Sigmoid colon (tissue), 7 donors: ENCODE measurements around the gene OGFRL1. TPM values are rescaled to one million over a fixed set of nuclear protein-coding genes. Genes with fewer than 3 reads are reported as not detected.

Experiments used
- DNase-seq: peaks from one replicate; pipeline ENCODE4 v3.0.0-alpha.2; 2019
- H3K27ac ChIP-seq, 4 donors: fragments of 200-600 bp; sonication (generic); one replicate each; pipeline ENCODE4 v1.5.1; 2016 to 2019; ENCODE audit warnings: mild to moderate bottlenecking in 1 of 4
- H3K27me3 ChIP-seq, 3 donors: fragments of 200-600 bp; sonication (generic); one replicate each; pipeline ENCODE4 v1.5.1; 2019; ENCODE audit warnings: mild to moderate bottlenecking in 1 of 3
- H3K36me3 ChIP-seq, 4 donors: fragments of 200-600 bp; sonication (generic); one replicate each; pipeline ENCODE4 v1.5.1; 2016 to 2019
- H3K4me1 ChIP-seq, 4 donors: fragments of 200-600 bp; sonication (generic); one replicate each; pipeline ENCODE4 v1.5.1; 2017 to 2019
- H3K4me3 ChIP-seq, 4 donors: fragments of 200-600 bp; sonication (generic); one replicate each; pipeline ENCODE4 v1.5.1; 2017 to 2019; ENCODE audit warnings: mild to moderate bottlenecking in 2 of 4, moderate library complexity in 1 of 4
- H3K9me3 ChIP-seq, 4 donors: fragments of 200-600 bp in 3 of 4; sonication (generic) in 3 of 4; one replicate each; pipeline versions ENCODE4 v1.5.1 to v1.6.1; 2013 to 2019
- CTCF ChIP-seq, 4 experiments: fragments of 450-650 bp in 3 of 4; fragments of 200-600 bp in 1 of 4; IDR thresholded peaks; one replicate each; pipeline ENCODE4 v1.5.1; 2016 to 2019; ENCODE audit warnings: antibody characterized with exemption in 4 of 4, mild to moderate bottlenecking in 3 of 4, moderate library complexity in 2 of 4
- EP300 ChIP-seq, 4 donors: sonication (generic); formaldehyde crosslinking; IDR thresholded peaks; one replicate each; pipeline ENCODE4 v1.6.1; 2017; ENCODE audit warnings: antibody characterized with exemption in 4 of 4
- POLR2A ChIP-seq, 2 donors: fragments of 450-650 bp; IDR thresholded peaks; one replicate each; pipeline ENCODE4 v1.6.1; 2016; ENCODE audit warnings: antibody characterized with exemption in 2 of 2, mild to moderate bottlenecking in 2 of 2, moderate library complexity in 2 of 2
- POLR2AphosphoS5 ChIP-seq, 4 donors: sonication (generic); formaldehyde crosslinking; IDR thresholded peaks; one replicate each; pipeline ENCODE4 v1.6.1; 2017; ENCODE audit warnings: antibody characterized with exemption in 4 of 4
- WGBS, 2 donors: extraction: QIAGEN DNeasy Blood & Tissue Kit; methylation state at CpG; one replicate each; pipeline ENCODE4 v1.1.7; 2013; 5-methylcytosine and 5-hydroxymethylcytosine counted together
- intact Hi-C: fragments of 100-400 bp; cut with DNase I; formaldehyde crosslinking; loops from one replicate; pipeline ENCODE4 v1.15.1; 2023
- polyA plus RNA-seq, 3 donors: library from polyadenylated mRNA; stranded (reverse); fragments of 200-250 nt; gene quantifications; one replicate each; pipeline ENCODE4 v1.2.3, GENCODE V29; 2013
- total RNA-seq, 4 donors: library from RNA; depleted of rRNA; stranded (reverse); fragments of >200 nt; gene quantifications; one replicate each; pipeline ENCODE4 v1.1.0, GENCODE V29; 2016
- donor health status: healthy with polysubstance abuse.
- donor health status: Bipolar disorder and iron deficiency.
- donor health status: healthy.

The OGFRL1 gene
- 10 to 100 TPM; 23.0 to 58.5 (median 30.6) TPM for total RNA-seq
- 1 to 10 TPM; 3.2 to 6.0 (median 5.4) TPM for polyA plus RNA-seq

GRCh38 chr6:71288228-71289038 is at the start of gene OGFRL1:
Gene OGFRL1, plus strand, starts transcription at chr6:71288811. Its CDS starts 126 bp downstream, at chr6:71288937.
- peaks cover 0 to 28% (median 14%) of the 10 kb centered on the region in 4 donors for H3K4me1 ChIP-seq
- peak within 1 kb of the TSS; percentile 89 to 94 (median 92) for H3K27ac ChIP-seq
- peaks cover 0 to 2% (median 0%) of the 10 kb centered on the region in 4 donors for H3K36me3 ChIP-seq
- 0 to 1% methylated on average over 79 of the region's 79 CpGs for WGBS, 2 donors
- peak; percentile 88 for DNase-seq
- no peaks in the 10 kb centered on the region for H3K27me3 ChIP-seq
- no peaks in the 10 kb centered on the region for H3K9me3 ChIP-seq
- intact Hi-C loops: loop anchor here (5.0 kb wide), 2 partner anchors 134 to 224 kb away; no protein-coding TSS in a partner anchor
- peak; percentile 44 to 79 (median 60) for TF ChIP-seq POLR2AphosphoS5 (IDR thresholded peaks at IDR 0.05)
- TF ChIP-seq POLR2A (IDR thresholded peaks at IDR 0.05): peak; percentile 30 to 46
- no peak for TF ChIP-seq CTCF (IDR thresholded peaks at IDR 0.05)
- no peak for TF ChIP-seq EP300 (IDR thresholded peaks at IDR 0.05)
- peak within 1 kb of the TSS; percentile 65 to 85 (median 80) for H3K4me3 ChIP-seq

GRCh38 chr6:71239694-71240093 is 48.9 kb upstream of the OGFRL1 start:
- 84 to 87% methylated on average over 5 of the region's 5 CpGs for WGBS, 2 donors
- H3K27me3 ChIP-seq: no peaks in the 10 kb centered on the region
- intact Hi-C loops: no loop called here
- TF ChIP-seq CTCF (IDR thresholded peaks at IDR 0.05) (no peak), POLR2AphosphoS5 (IDR thresholded peaks at IDR 0.05) (no peak), POLR2A (IDR thresholded peaks at IDR 0.05) (no peak), EP300 (IDR thresholded peaks at IDR 0.05) (no peak)
- H3K27ac ChIP-seq: no peak overlapping the region
- H3K4me1 ChIP-seq: no peaks in the 10 kb centered on the region
- no peaks in the 10 kb centered on the region for H3K9me3 ChIP-seq
- DNase-seq: no peak
- H3K4me3 ChIP-seq: no peak overlapping the region
- H3K36me3 ChIP-seq: no peaks in the 10 kb centered on the region

- no peak overlapping the region for H3K4me3 ChIP-seq
- 81 to 94% methylated on average over 31 of the region's 31 CpGs for WGBS, 2 donors
- H3K4me1 ChIP-seq: peaks cover 0 to 8% (median 3%) of the 10 kb centered on the region in 4 donors
- H3K27ac ChIP-seq: no peak overlapping the region
- intact Hi-C loops: no loop called here
- TF ChIP-seq POLR2A (IDR thresholded peaks at IDR 0.05): no peak
- TF ChIP-seq EP300 (IDR thresholded peaks at IDR 0.05): no peak
- no peak for TF ChIP-seq POLR2AphosphoS5 (IDR thresholded peaks at IDR 0.05)
- TF ChIP-seq CTCF (IDR thresholded peaks at IDR 0.05): no peak
- no peaks in the 10 kb centered on the region for H3K27me3 ChIP-seq
- H3K9me3 ChIP-seq: no peaks in the 10 kb centered on the region
- H3K36me3 ChIP-seq: no peaks in the 10 kb centered on the region
- no peak for DNase-seq
Measured at GRCh38 chr6:71245265-71246049, 43.2 kb upstream of the OGFRL1 start.

GRCh38 chr6:71246596-71246995 is 42.0 kb upstream of the OGFRL1 start:
- H3K4me3 ChIP-seq: no peak overlapping the region
- TF ChIP-seq EP300 (IDR thresholded peaks at IDR 0.05) (no peak), POLR2A (IDR thresholded peaks at IDR 0.05) (no peak), CTCF (IDR thresholded peaks at IDR 0.05) (no peak)
- no peaks in the 10 kb centered on the region for H3K36me3 ChIP-seq
- H3K27me3 ChIP-seq: no peaks in the 10 kb centered on the region
- peaks cover 0 to 8% (median 3%) of the 10 kb centered on the region in 4 donors for H3K4me1 ChIP-seq
- no peak overlapping the region for H3K27ac ChIP-seq
- intact Hi-C loops: no loop called here
- no peaks in the 10 kb centered on the region for H3K9me3 ChIP-seq
- no peak for DNase-seq
- 94 to 96% methylated on average over 2 of the region's 2 CpGs for WGBS, 2 donors
